HFFc6 (cell line): ENCODE results near the gene TMPRSS4. TPM values are rescaled to one million over a fixed set of nuclear protein-coding genes. Genes with fewer than 3 reads are reported as not detected.
A peak's percentile ranks its signal among the peaks of the same experiment; 100 is the strongest.

Experiments
- DNase-seq: peaks from one replicate; pipeline ENCODE4 v3.0.0-alpha.2; 2018
- H3K27ac Mint-ChIP-seq: 2 replicates; pipeline ENCODE4 v1.8.0; 2020; ENCODE audit warnings: mild to moderate bottlenecking, mixed read lengths
- H3K27me3 Mint-ChIP-seq: 2 replicates; pipeline ENCODE4 v1.8.0; 2021; ENCODE audit warnings: mild to moderate bottlenecking, moderate library complexity, mixed read lengths; ENCODE audit not compliant: insufficient read depth
- H3K36me3 Mint-ChIP-seq: 2 replicates; pipeline ENCODE4 v1.8.0; 2021; ENCODE audit warnings: low read depth, mixed read lengths
- H3K4me1 Mint-ChIP-seq: 2 replicates; pipeline ENCODE4 v1.8.0; 2020; ENCODE audit warnings: low read depth, mixed read lengths
- H3K4me3 Mint-ChIP-seq: 2 replicates; pipeline ENCODE4 v1.8.0; 2020; ENCODE audit warnings: mild to moderate bottlenecking, moderate library complexity, mixed read lengths
- H3K9me3 Mint-ChIP-seq: 2 replicates; pipeline ENCODE4 v1.8.0; 2020; ENCODE audit warnings: mild to moderate bottlenecking, mixed read lengths
- total RNA-seq, 6 experiments: library from RNA; stranded (reverse); fragmentation: NEBNext Ultra II Directional; extraction: Animal tissue kit (Norgen Biotek cat#: 25700); gene quantifications; 2 replicates in 1 of 6; 3 replicates in 5 of 6; pipeline ENCODE4 v1.2.3, GENCODE V29; 2021
- TF ChIP-seq, protein P1 (sequence below): fragments of 200-600 bp; sonication (generic); IDR thresholded peaks from 2 replicates; pipeline ENCODE4 v1.5.0; 2021; ENCODE audit warnings: antibody characterized with exemption, mild to moderate bottlenecking

TMPRSS4 gene
- total RNA-seq, 6 experiments from 2014 or later, result not detected

DNA sequence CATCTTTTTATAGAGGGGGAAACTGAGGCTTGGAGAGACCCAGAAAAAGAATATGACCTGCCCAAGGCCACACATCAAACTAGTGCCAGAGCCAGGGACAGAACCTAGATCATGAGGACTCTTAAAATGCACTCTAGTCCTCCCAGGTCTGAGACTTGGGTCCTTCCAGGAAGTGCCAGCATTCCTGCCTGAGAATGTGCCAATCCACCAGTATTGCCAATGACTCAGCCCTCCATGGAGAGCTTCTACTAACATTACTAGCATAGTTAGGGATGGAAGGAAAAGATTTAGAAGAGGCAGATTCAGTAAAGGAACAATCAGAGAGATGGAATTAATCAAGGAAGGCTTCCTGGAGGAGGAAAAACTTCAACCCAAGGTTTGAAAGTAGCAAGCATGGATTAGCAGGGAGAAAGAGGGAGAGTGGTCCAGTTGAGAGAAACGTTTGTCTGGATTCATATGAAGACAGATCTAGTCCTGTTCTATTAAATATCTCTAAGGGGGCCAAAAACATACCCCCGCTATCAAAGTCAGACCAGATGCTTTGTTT, 30.0 kb downstream of the TMPRSS4 start:
- no peak overlapping the region for H3K27ac Mint-ChIP-seq
- peaks cover 35% of the 10 kb centered on the region for H3K27me3 Mint-ChIP-seq
- H3K9me3 Mint-ChIP-seq, result no peaks in the 10 kb centered on the region
- H3K4me1 Mint-ChIP-seq, result peaks cover 13% of the 10 kb centered on the region; the same call in 1 of the 2 replicates
- peak; percentile 32 for DNase-seq
- no peaks in the 10 kb centered on the region for H3K36me3 Mint-ChIP-seq
- TF ChIP-seq, protein P1, sequence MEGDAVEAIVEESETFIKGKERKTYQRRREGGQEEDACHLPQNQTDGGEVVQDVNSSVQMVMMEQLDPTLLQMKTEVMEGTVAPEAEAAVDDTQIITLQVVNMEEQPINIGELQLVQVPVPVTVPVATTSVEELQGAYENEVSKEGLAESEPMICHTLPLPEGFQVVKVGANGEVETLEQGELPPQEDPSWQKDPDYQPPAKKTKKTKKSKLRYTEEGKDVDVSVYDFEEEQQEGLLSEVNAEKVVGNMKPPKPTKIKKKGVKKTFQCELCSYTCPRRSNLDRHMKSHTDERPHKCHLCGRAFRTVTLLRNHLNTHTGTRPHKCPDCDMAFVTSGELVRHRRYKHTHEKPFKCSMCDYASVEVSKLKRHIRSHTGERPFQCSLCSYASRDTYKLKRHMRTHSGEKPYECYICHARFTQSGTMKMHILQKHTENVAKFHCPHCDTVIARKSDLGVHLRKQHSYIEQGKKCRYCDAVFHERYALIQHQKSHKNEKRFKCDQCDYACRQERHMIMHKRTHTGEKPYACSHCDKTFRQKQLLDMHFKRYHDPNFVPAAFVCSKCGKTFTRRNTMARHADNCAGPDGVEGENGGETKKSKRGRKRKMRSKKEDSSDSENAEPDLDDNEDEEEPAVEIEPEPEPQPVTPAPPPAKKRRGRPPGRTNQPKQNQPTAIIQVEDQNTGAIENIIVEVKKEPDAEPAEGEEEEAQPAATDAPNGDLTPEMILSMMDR, result no peak
- no peak overlapping the region for H3K4me3 Mint-ChIP-seq

DNA sequence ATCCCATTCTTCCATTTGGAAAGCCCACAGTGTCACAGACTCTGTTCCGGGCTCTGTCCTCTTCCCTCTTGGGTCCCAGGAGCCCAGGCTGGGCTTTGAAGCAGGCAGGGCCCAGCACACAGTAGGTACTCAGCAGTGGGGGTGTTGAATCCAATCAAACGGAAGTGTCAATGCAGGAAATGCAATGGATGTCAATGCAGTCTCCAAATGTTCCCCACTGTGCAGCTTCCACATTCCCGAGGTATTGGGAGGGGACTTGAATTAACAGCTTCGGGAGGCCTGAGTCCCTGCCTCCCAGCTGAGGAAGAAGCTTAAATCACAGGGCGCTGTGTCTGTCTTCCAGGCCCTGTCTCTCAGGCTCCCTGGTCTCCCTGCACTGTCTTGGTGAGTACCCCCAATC, 31.6 kb downstream of the TMPRSS4 start:
- Mint-ChIP-seq H3K9me3 (no peaks in the 10 kb centered on the region), H3K36me3 (no peaks in the 10 kb centered on the region), H3K4me1 (peaks cover 13% of the 10 kb centered on the region; the same call in 1 of the 2 replicates), H3K27ac (no peak overlapping the region), H3K4me3 (no peak overlapping the region), H3K27me3 (peaks cover 33% of the 10 kb centered on the region)
- no peak for DNase-seq
- TF ChIP-seq, protein P1, result no peak

DNA sequence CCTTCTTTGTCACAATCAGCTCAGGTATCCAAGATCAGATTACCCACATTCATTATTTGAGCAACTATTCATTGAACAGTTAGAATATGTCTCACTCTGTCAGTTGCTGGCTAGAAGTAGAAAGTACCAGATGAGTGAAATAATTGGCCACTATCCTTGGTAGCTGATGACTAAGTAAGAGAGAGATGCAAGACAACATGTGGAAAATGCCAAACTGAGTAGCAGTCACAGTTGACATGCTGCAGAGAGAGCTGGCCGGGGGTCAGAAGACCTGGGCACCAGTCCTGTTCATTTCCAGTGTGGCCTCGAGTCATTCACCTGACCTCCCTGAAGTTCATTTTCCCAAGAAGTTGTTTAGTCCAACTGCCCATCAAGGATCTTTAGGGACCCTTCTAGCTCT, 32.4 kb downstream of the TMPRSS4 start:
- TF ChIP-seq, protein P1, result no peak
- Mint-ChIP-seq H3K4me3 (no peak overlapping the region), H3K4me1 (peaks cover 13% of the 10 kb centered on the region; the same call in 1 of the 2 replicates), H3K27me3 (peaks cover 37% of the 10 kb centered on the region), H3K36me3 (no peaks in the 10 kb centered on the region), H3K27ac (no peak overlapping the region), H3K9me3 (no peaks in the 10 kb centered on the region)
- peak; percentile 56 for DNase-seq

DNA sequence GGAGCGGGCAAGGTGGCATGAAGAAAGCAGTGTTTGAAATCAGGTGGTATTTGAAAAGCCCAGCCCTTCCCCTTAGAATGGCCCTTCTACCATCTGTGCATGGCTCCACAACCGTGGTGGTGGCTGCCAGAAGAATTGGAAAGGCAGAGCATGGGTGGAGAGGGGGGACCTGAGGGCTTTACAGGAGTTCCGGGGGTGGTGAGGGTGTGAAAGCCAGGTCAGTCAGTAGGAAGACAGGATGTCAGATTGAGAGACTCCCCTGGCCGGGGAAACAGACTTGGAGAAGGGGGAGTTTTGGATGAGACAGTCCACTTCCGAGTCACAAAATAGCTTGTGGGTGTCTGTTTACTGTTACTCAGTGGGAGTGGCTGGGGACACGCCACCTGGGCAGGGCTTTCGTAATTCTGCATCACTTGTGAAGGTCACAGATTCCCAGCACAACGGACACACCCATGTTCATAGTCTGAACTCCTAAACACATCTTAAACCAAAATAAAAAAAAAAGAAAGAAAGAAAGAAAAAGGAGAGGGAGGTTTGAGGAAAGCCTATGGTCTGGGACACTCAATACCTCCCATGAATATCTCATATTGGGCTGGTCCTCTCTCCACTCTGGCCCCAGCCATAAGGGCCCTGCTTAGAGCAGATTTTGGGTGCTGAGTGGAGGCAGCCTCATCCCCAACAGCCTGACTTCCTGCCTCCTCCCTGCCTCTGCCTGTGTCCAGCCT, 34.3 kb downstream of the TMPRSS4 start:
- peaks cover 31% of the 10 kb centered on the region for H3K27me3 Mint-ChIP-seq
- H3K9me3 Mint-ChIP-seq, result no peaks in the 10 kb centered on the region
- H3K4me1 Mint-ChIP-seq, result peaks cover 13% of the 10 kb centered on the region; the same call in 1 of the 2 replicates
- H3K36me3 Mint-ChIP-seq, result no peaks in the 10 kb centered on the region
- DNase-seq, result no peak
- TF ChIP-seq, protein P1, result no peak
- no peak overlapping the region for H3K4me3 Mint-ChIP-seq
- H3K27ac Mint-ChIP-seq, result no peak overlapping the region

DNA sequence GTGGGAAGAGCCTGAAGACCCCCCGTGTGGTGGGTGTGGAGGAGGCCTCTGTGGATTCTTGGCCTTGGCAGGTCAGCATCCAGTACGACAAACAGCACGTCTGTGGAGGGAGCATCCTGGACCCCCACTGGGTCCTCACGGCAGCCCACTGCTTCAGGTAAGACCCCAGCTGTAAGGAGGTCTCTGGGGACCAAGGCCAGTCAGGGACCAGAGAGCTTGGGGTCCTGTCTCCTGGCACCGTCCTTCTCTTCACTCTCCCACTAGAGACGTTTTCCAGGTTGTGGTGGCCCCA, 34.8 kb downstream of the TMPRSS4 start:
- no peaks in the 10 kb centered on the region for H3K9me3 Mint-ChIP-seq
- H3K27ac Mint-ChIP-seq, result no peak overlapping the region

More for the DNA sequence above, 34.8 kb downstream of the TMPRSS4 start:
- no peaks in the 10 kb centered on the region for H3K36me3 Mint-ChIP-seq
- H3K4me1 Mint-ChIP-seq, result peaks cover 13% of the 10 kb centered on the region; the same call in 1 of the 2 replicates
- H3K4me3 Mint-ChIP-seq, result no peak overlapping the region
- H3K27me3 Mint-ChIP-seq, result peaks cover 31% of the 10 kb centered on the region
- TF ChIP-seq, protein P1, result no peak
- DNase-seq, result no peak
